K562 (cell line): ENCODE data around the gene EZH2. TPM values are rescaled to one million over a fixed set of nuclear protein-coding genes. Genes with fewer than 3 reads are reported as not detected.

Experiments used
- ATAC-seq: fragments of 200-7000 bp; cut with Tn5 transposase; 3 replicates; pipeline ENCODE4 v1.9.1; 2020; ENCODE audit warnings: moderate library complexity
- BruUV-seq: library from RNA; stranded (reverse); fragments of 400-500 nt; replicated peaks from 2 replicates; lab custom pipeline; 2021; lab: Mats Ljungman, UMichigan
- CTCF ChIA-PET: fragments of 300-600 bp; formaldehyde crosslinking; extraction: SDS; loops from one replicate; lab custom pipeline; 2021; ENCODE audit warnings: low intra/inter-chr PET ratio; lab: Yijun Ruan, JAX
- POLR2A ChIA-PET: fragments of 300-600, 350-650 bp; sonication (Branson Sonifier 250); formaldehyde crosslinking; extraction: SDS; loops from one replicate; lab custom pipeline; 2021; ENCODE audit warnings: antibody characterized with exemption, inconsistent platforms; lab: Yijun Ruan, JAX
- DNase-seq, 4 experiments: peaks; one replicate each; pipeline versions ENCODE4 v3.0.0 to v3.0.0-alpha.2; 2011 to 2018; ENCODE audit warnings: low spot score in 3 of 4, mixed read lengths in 3 of 4; ENCODE audit errors: extremely low read depth in 1 of 4
- FAIRE-seq: peaks from 2 replicates; lab custom pipeline; 2011; peaks lifted over from hg19 to GRCh38; lab: Jason Lieb, UNC
- H2AFZ ChIP-seq: 2 replicates; pipeline ENCODE4 v1.6.0; 2011; ENCODE audit warnings: low read depth, low read length, control low read depth, inconsistent platforms
- H3K27ac ChIP-seq: fragments of 200-600 bp; 3 replicates; pipeline ENCODE4 v1.8.0; 2011; ENCODE audit warnings: low read depth, mild to moderate bottlenecking, control low read depth, inconsistent platforms, low read length, moderate library complexity, mixed read lengths; ENCODE audit errors: extremely low read depth
- H3K27me3 ChIP-seq, 2 experiments: fragments of 300-600 bp in 1 of 2; 2 replicates in 1 of 2; 3 replicates in 1 of 2; pipeline versions ENCODE4 v1.6.0 to v1.8.0; 2011; ENCODE audit warnings: inconsistent platforms in 2 of 2, low read length in 2 of 2, mild to moderate bottlenecking in 1 of 2, mixed read lengths in 1 of 2, moderate library complexity in 1 of 2; ENCODE audit not compliant: control insufficient read depth in 2 of 2, insufficient read depth in 2 of 2
- H3K36me3 ChIP-seq: fragments of 300-600 bp; 3 replicates; pipeline ENCODE4 v1.8.0; 2011; ENCODE audit warnings: mild to moderate bottlenecking, low read length, inconsistent platforms; ENCODE audit not compliant: control insufficient read depth, insufficient read depth
- H3K4me1 ChIP-seq, 2 experiments: fragments of 200-600 bp in 1 of 2; replicated peaks in 1 of 2; 2 replicates in 1 of 2; 3 replicates in 1 of 2; pipeline versions ENCODE4 v1.5.1 to v1.8.0; 2011; ENCODE audit warnings: inconsistent platforms in 2 of 2, low read length in 2 of 2, mild to moderate bottlenecking in 1 of 2, mixed read lengths in 1 of 2, moderate library complexity in 1 of 2; ENCODE audit not compliant: control insufficient read depth in 2 of 2, insufficient read depth in 2 of 2
- H3K4me2 ChIP-seq: 2 replicates; pipeline ENCODE4 v1.6.1; 2011; ENCODE audit warnings: low read length, control low read depth, inconsistent platforms, mixed read lengths; ENCODE audit not compliant: insufficient read depth
- H3K4me3 ChIP-seq: fragments of 200-600 bp; sonication (generic), shearing (Covaris generic); 2 replicates; pipeline ENCODE4 v1.5.1; 2016; ENCODE audit warnings: control low read depth, inconsistent platforms
- H3K79me2 ChIP-seq: fragments of 200-600 bp; 3 replicates; pipeline ENCODE4 v1.8.0; 2011; ENCODE audit warnings: low read length, inconsistent platforms; ENCODE audit not compliant: control insufficient read depth, insufficient read depth
- H3K9ac ChIP-seq, 2 experiments: 2 replicates each; pipeline versions ENCODE4 v1.6.0 to v1.6.1; 2011; ENCODE audit warnings: low read depth in 2 of 2, low read length in 2 of 2, control low read depth in 1 of 2, inconsistent platforms in 1 of 2, mild to moderate bottlenecking in 1 of 2, mixed read lengths in 1 of 2; ENCODE audit not compliant: insufficient read depth in 1 of 2
- H3K9me1 ChIP-seq: one replicate; pipeline ENCODE4 v1.6.0; 2011; ENCODE audit warnings: inconsistent platforms, mild to moderate bottlenecking, low read length, moderate library complexity; ENCODE audit not compliant: control insufficient read depth, insufficient read depth
- H3K9me3 ChIP-seq: replicated peaks from 2 replicates; pipeline ENCODE4 v1.5.1; 2011; ENCODE audit warnings: low read depth, low read length, inconsistent platforms; ENCODE audit not compliant: control insufficient read depth, insufficient read depth
- H4K20me1 ChIP-seq: replicated peaks from 2 replicates; pipeline ENCODE4 v1.6.1; 2011; ENCODE audit warnings: low read length, inconsistent platforms, mixed read lengths; ENCODE audit not compliant: control insufficient read depth, insufficient read depth
- CBX3 ChIP-seq, 2 experiments: IDR thresholded peaks; 1 replicate in 1 of 2; 2 replicates in 1 of 2; pipeline ENCODE4 v1.6.1; 2012; ENCODE audit warnings: inconsistent platforms in 2 of 2, low read length in 2 of 2, borderline replicate concordance in 1 of 2, control low read depth in 1 of 2
- ELF1 ChIP-seq: fragments of 200-800 bp; sonication (Bioruptor generic); IDR thresholded peaks from 2 replicates; pipeline ENCODE4 v1.6.1; 2016; ENCODE audit warnings: missing genetic modification characterization, missing compliant biosample characterization
- IRF2 ChIP-seq: sonication (generic); formaldehyde crosslinking; IDR thresholded peaks from 2 replicates; pipeline ENCODE4 v1.8.1; 2022; ENCODE audit warnings: mild to moderate bottlenecking, missing genetic modification reagents
- SRSF1 ChIP-seq: fragments of 200-400 bp; formaldehyde crosslinking; IDR thresholded peaks from 2 replicates; pipeline ENCODE4 v1.6.1; 2017; ENCODE audit warnings: mild to moderate bottlenecking, low read depth, low read length, moderate library complexity
- YY1 ChIP-seq, 3 experiments: IDR thresholded peaks; 2 replicates each; pipeline ENCODE4 v1.6.1; 2011; ENCODE audit warnings: low read length in 2 of 3, mild to moderate bottlenecking in 2 of 3, moderate library complexity in 2 of 3, borderline replicate concordance in 1 of 3, control low read depth in 1 of 3, low read depth in 1 of 3; ENCODE audit not compliant: insufficient read depth in 3 of 3, insufficient replicate concordance in 2 of 3, control insufficient read depth in 1 of 3, insufficient read length in 1 of 3; ENCODE audit errors: extremely low read depth in 1 of 3
- WGBS: fragments of 100-300 bp; shearing (Covaris generic); methylation state at CpG from one replicate; pipeline ENCODE4 v1.1.6; 2016; ENCODE audit warnings: low coverage, mixed read lengths; ENCODE audit not compliant: insufficient coverage; ENCODE audit errors: missing lambda C conversion rate; 5-methylcytosine and 5-hydroxymethylcytosine counted together
- in situ Hi-C: fragments of 300-500 bp; cut with MboI; formaldehyde crosslinking; loops from 4 replicates; pipeline ENCODE4 v1.15.0; 2018; ENCODE audit warnings: inconsistent platforms, mixed read lengths
- intact Hi-C: fragments of 100-400 bp; cut with micrococcal nuclease; formaldehyde crosslinking; loops from 2 replicates; pipeline ENCODE4 v1.14.2; 2022
- polyA plus RNA-seq, 8 experiments: library from polyadenylated mRNA; depleted of rRNA in 4 of 8; stranded (reverse) in 5 of 8; unstranded in 3 of 8; fragments of >200 nt; fragmentation: Nextera tagmentation in 2 of 8; fragmentation: Illumina TruSeq in 1 of 8; extraction: Ambion mirVana in 2 of 8; extraction: Trizol in 1 of 8; gene quantifications; 2 replicates each; pipeline versions ENCODE4 v1.2.1 to v1.2.3, GENCODE V29; 2011 to 2014; ENCODE audit warnings: inconsistent platforms in 1 of 8, missing spikeins in 1 of 8
- total RNA-seq, 7 experiments: library from RNA; depleted of rRNA in 6 of 7; stranded (reverse); fragments of >200 nt in 6 of 7; fragmentation: Illumina TruSeq in 2 of 7; extraction: Trizol in 2 of 7; gene quantifications; 2 replicates each; pipeline versions ENCODE4 v1.2.1 to v1.2.3, GENCODE V29; 2011 to 2021; ENCODE audit warnings: low replicate concordance in 1 of 7
- TF ChIP-seq, protein P1 (sequence below): sonication (generic); formaldehyde crosslinking; IDR thresholded peaks from 2 replicates; pipeline ENCODE4 v1.9.0; 2022; ENCODE audit warnings: mild to moderate bottlenecking, missing genetic modification reagents

Gene EZH2
- total and polyA plus RNA-seq, 9 of the 15 experiments (the other 6 are each of a cell fraction or from before 2014, with no cell fraction given) = 48.7 to 175 (median 98.6) TPM

DNA sequence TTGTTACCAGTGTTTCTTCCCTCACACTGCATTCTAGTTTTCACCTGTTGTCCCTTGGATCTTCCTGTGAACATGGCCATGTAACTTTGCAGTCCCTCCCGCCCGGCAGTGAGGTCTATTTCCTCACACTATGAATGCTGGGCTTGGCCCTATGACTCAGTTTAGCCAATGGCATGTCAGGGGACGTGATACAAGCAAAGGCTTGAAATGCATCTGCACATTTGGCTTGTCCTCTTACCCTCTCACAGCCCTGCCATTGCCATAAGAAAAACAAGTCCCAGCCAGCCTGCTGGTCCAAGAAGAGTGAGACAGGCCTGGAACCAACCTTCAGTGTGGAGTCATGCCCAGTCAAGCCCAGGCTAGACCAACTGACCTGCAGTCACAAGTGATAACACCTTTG lies 17.1 kb upstream of the EZH2 start:
- Histone ChIP-seq H3K9ac (no peak overlapping the region; a peak in 1 of 4 replicates), H2AFZ (peak overlapping the region; percentile 30; the same call in 1 of the 2 replicates), H4K20me1 (no peaks in the 10 kb centered on the region), H3K79me2 (no peaks in the 10 kb centered on the region), H3K4me1 (no peaks in the 10 kb centered on the region; a peak in 2 of 5 replicates), H3K9me1 (no peaks in the 10 kb centered on the region), H3K4me2 (no peak overlapping the region), H3K9me3 (no peaks in the 10 kb centered on the region), H3K27me3 (no peaks in the 10 kb centered on the region), H3K27ac (no peak overlapping the region), H3K4me3 (no peak overlapping the region)
- DNase-seq (no peak), FAIRE-seq (no peak), ATAC-seq (no peak)
- BruUV-seq = no TSS peak
- CTCF ChIA-PET = no interaction called here
- POLR2A ChIA-PET = interaction anchor here (0.7 to 2.5 kb wide), 5 partner anchors 12 to 40 kb away, joined by 3 to 20 read pairs (median 3); no protein-coding TSS in a partner anchor
- 48% methylated on average over 3 of the region's 3 CpGs for WGBS
- in situ Hi-C loops = no loop called here
- intact Hi-C loops = loop anchor here (5.0 kb wide), 1 partner anchor 41 kb away; no protein-coding TSS in a partner anchor
- TF ChIP-seq ELF1 (tag) (no peak), IRF2 (0 out of 2 replicates have a peak, but pooled peaks have one; percentile 42), YY1 (IDR thresholded peaks at IDR 0.05; ENCODE audit: borderline replicate concordance in 1 of 3, control insufficient read depth in 1 of 3, extremely low read depth in 1 of 3, insufficient read depth in 3 of 3, insufficient read length in 1 of 3, insufficient replicate concordance in 2 of 3, low read depth in 1 of 3, low read length in 2 of 3) (no peak), CBX3 (IDR thresholded peaks at IDR 0.05; ENCODE audit: borderline replicate concordance in 1 of 2, low read length in 2 of 2) (peak in 1 of 2 experiments; percentile 36; a peak in 1 of 3 replicates), SRSF1 (no peak)
- TF ChIP-seq, protein P1, sequence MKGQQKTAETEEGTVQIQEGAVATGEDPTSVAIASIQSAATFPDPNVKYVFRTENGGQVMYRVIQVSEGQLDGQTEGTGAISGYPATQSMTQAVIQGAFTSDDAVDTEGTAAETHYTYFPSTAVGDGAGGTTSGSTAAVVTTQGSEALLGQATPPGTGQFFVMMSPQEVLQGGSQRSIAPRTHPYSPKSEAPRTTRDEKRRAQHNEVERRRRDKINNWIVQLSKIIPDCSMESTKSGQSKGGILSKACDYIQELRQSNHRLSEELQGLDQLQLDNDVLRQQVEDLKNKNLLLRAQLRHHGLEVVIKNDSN (CRISPR knock-in tag) = peak; percentile 34; the same call in 1 of the 2 replicates
- TF ChIP-seq, all 486 proteins: peak for 3
- no peaks in the 10 kb centered on the region for H3K36me3 ChIP-seq
